WTC11 (cell line): Measurements from ENCODE around the gene CNFN. TPM values are rescaled to one million over a fixed set of nuclear protein-coding genes. Genes with fewer than 3 reads are reported as not detected.

ENCODE experiments used
- ATAC-seq: fragments of 200-7000 bp; cut with Tn5 transposase; 2 replicates; pipeline ENCODE4 v1.10.0; 2021; ENCODE audit warnings: mild to moderate bottlenecking, moderate library complexity
- CTCF ChIA-PET: fragments of 300-600 bp; sonication (Branson Sonifier 250); formaldehyde crosslinking; loops from one replicate; lab custom pipeline; 2021; ENCODE audit warnings: antibody characterized with exemption; lab: Charles Lee
- POLR2A ChIA-PET: fragments of 350-600 bp; sonication (Branson Sonifier 250); formaldehyde crosslinking; loops from one replicate; lab custom pipeline; 2021; ENCODE audit warnings: antibody characterized with exemption; lab: Charles Lee
- DNase-seq: peaks from one replicate; pipeline ENCODE4 v3.0.0; 2021; ENCODE audit warnings: low spot score
- H3K27ac Mint-ChIP-seq: 2 replicates; pipeline ENCODE4 v1.8.0; 2021; ENCODE audit warnings: mixed read lengths
- H3K27me3 Mint-ChIP-seq: 2 replicates; pipeline ENCODE4 v1.8.0; 2021; ENCODE audit warnings: low read depth, mild to moderate bottlenecking, moderate library complexity, mixed read lengths
- H3K36me3 Mint-ChIP-seq: 2 replicates; pipeline ENCODE4 v1.8.0; 2021; ENCODE audit warnings: mixed read lengths
- H3K4me1 Mint-ChIP-seq: 2 replicates; pipeline ENCODE4 v1.8.0; 2022; ENCODE audit warnings: mixed read lengths
- H3K4me3 Mint-ChIP-seq: 2 replicates; pipeline ENCODE4 v1.8.0; 2021; ENCODE audit warnings: mild to moderate bottlenecking, moderate library complexity, mixed read lengths
- H3K9me3 Mint-ChIP-seq: 2 replicates; pipeline ENCODE4 v1.8.0; 2021; ENCODE audit warnings: mixed read lengths
- ATF1 ChIP-seq: sonication (generic); formaldehyde crosslinking; IDR thresholded peaks from 2 replicates; pipeline ENCODE4 v1.8.1; 2023; ENCODE audit warnings: mild to moderate bottlenecking, moderate library complexity, missing genetic modification reagents
- E2F5 ChIP-seq: sonication (generic); formaldehyde crosslinking; IDR thresholded peaks from 2 replicates; pipeline ENCODE4 v1.8.1; 2022; ENCODE audit warnings: mild to moderate bottlenecking, moderate library complexity, missing genetic modification reagents
- ESRRA ChIP-seq: sonication (generic); formaldehyde crosslinking; IDR thresholded peaks from 2 replicates; pipeline ENCODE4 v1.8.1; 2022; ENCODE audit warnings: mild to moderate bottlenecking, missing genetic modification reagents, borderline replicate concordance
- FOXJ3 ChIP-seq: sonication (generic); formaldehyde crosslinking; IDR thresholded peaks from 2 replicates; pipeline ENCODE4 v1.9.0; 2021; ENCODE audit warnings: missing genetic modification reagents, mild to moderate bottlenecking, borderline replicate concordance
- FOXK1 ChIP-seq: sonication (generic); formaldehyde crosslinking; IDR thresholded peaks from 2 replicates; pipeline ENCODE4 v1.8.0; 2022; ENCODE audit warnings: mild to moderate bottlenecking, moderate library complexity, missing genetic modification reagents
- GABPB1 ChIP-seq: sonication (generic); formaldehyde crosslinking; IDR thresholded peaks from 2 replicates; pipeline ENCODE4 v1.8.1; 2023; ENCODE audit warnings: mild to moderate bottlenecking, missing genetic modification reagents
- GRHL2 ChIP-seq: fragments of 250-450 bp; sonication (Bioruptor Pico); IDR thresholded peaks from 2 replicates; pipeline ENCODE4 v1.8.0; 2022; ENCODE audit warnings: mild to moderate bottlenecking, moderate library complexity; ENCODE audit not compliant: insufficient replicate concordance, severe bottlenecking
- HMGXB4 ChIP-seq: sonication (generic); formaldehyde crosslinking; IDR thresholded peaks from 2 replicates; pipeline ENCODE4 v1.8.1; 2023; ENCODE audit warnings: mild to moderate bottlenecking, moderate library complexity, missing genetic modification reagents
- KAT7 ChIP-seq: sonication (generic); formaldehyde crosslinking; IDR thresholded peaks from 2 replicates; pipeline ENCODE4 v1.8.1; 2023; ENCODE audit warnings: missing genetic modification reagents, mild to moderate bottlenecking, borderline replicate concordance
- PRRX2 ChIP-seq: fragments of 250-450 bp; sonication (Bioruptor Pico); IDR thresholded peaks from 2 replicates; pipeline ENCODE4 v1.8.0; 2021; ENCODE audit warnings: mild to moderate bottlenecking
- RELA ChIP-seq: sonication (generic); formaldehyde crosslinking; IDR thresholded peaks from 2 replicates; pipeline ENCODE4 v1.8.1; 2022; ENCODE audit warnings: missing genetic modification reagents, mild to moderate bottlenecking, borderline replicate concordance
- TEAD1 ChIP-seq: sonication (generic); formaldehyde crosslinking; IDR thresholded peaks from 2 replicates; pipeline ENCODE4 v1.8.0; 2022; ENCODE audit warnings: mild to moderate bottlenecking, missing genetic modification reagents
- TEAD4 ChIP-seq: sonication (generic); formaldehyde crosslinking; IDR thresholded peaks from 2 replicates; pipeline ENCODE4 v1.8.0; 2022; ENCODE audit warnings: mild to moderate bottlenecking, missing genetic modification reagents
- ZNF219 ChIP-seq: sonication (generic); formaldehyde crosslinking; IDR thresholded peaks from 2 replicates; pipeline ENCODE4 v1.8.0; 2023; ENCODE audit warnings: missing genetic modification reagents, mild to moderate bottlenecking, borderline replicate concordance
- ZSCAN18 ChIP-seq: fragments of 250-450 bp; sonication (Bioruptor Pico); IDR thresholded peaks from 2 replicates; pipeline ENCODE4 v2.1.2; 2022; ENCODE audit warnings: mild to moderate bottlenecking, moderate library complexity
- total RNA-seq: library from RNA; stranded (reverse); gene quantifications from 3 replicates; pipeline ENCODE4 v1.2.3, GENCODE V29; 2021
- TF ChIP-seq, protein P1 (sequence below): sonication (generic); formaldehyde crosslinking; IDR thresholded peaks from 2 replicates; pipeline ENCODE4 v1.8.1; 2023; ENCODE audit warnings: mild to moderate bottlenecking, missing genetic modification reagents, moderate library complexity
- TF ChIP-seq, protein P2 (sequence below): sonication (generic); formaldehyde crosslinking; IDR thresholded peaks from 2 replicates; pipeline ENCODE4 v1.8.0; 2022; ENCODE audit warnings: mild to moderate bottlenecking, missing genetic modification reagents
- TF ChIP-seq, protein P3 (sequence below): sonication (generic); formaldehyde crosslinking; conservative IDR thresholded peaks from 2 replicates; pipeline ENCODE4 v1.8.1; 2022; ENCODE audit warnings: mild to moderate bottlenecking, missing genetic modification reagents
- TF ChIP-seq, protein P4 (sequence below): sonication (generic); formaldehyde crosslinking; IDR thresholded peaks from 2 replicates; pipeline ENCODE4 v1.8.0; 2023; ENCODE audit warnings: mild to moderate bottlenecking, missing genetic modification reagents

CNFN gene
- total RNA-seq, 1 experiment from 2014 or later: 9.6 TPM

DNA sequence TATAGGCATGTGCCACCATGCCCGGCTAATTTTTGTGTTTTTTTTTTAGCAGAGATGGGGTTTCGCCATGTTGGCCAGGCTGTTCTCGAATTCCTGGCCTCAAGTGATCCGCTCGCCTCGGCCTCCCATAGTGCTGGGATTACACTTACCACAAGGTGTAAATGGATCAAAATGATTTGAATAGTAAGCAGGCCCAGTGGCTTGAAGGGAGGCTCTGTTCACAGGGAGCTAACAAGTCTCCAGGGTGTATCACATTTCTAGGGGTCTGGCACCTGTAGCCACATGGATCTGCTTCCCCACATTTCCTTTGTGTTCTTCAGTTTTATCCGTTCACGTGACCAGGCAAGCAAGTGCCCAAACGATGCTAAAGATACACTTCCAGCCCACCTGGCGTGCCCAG lies 13.5 kb upstream of the CNFN start:
- Mint-ChIP-seq H3K27me3 (peaks cover 59% of the 10 kb centered on the region), H3K9me3 (no peaks in the 10 kb centered on the region), H3K27ac (no peak overlapping the region), H3K4me3 (no peak overlapping the region; the same call in 1 of the 2 replicates), H3K36me3 (0 out of 2 replicates have a peak, but pooled peaks cover 8% of the 10 kb centered on the region), H3K4me1 (peaks cover 16% of the 10 kb centered on the region)
- DNase-seq (no peak), ATAC-seq (no peak)
- CTCF ChIA-PET: interaction anchor here (1.0 to 4.2 kb wide), 2 partner anchors 17 to 35 kb away, joined by 5 to 28 read pairs; no protein-coding TSS in a partner anchor
- POLR2A ChIA-PET: no interaction called here
- TF ChIP-seq GRHL2 (CRISPR knock-in tag) (no peak), GABPB1 (CRISPR knock-in tag) (no peak), HMGXB4 (no peak), RELA (CRISPR knock-in tag) (no peak), PRRX2 (CRISPR knock-in tag) (no peak), FOXK1 (CRISPR knock-in tag) (no peak), ZNF219 (no peak), TEAD4 (CRISPR knock-in tag) (no peak), ESRRA (CRISPR knock-in tag) (no peak)
- TF ChIP-seq, protein P1, sequence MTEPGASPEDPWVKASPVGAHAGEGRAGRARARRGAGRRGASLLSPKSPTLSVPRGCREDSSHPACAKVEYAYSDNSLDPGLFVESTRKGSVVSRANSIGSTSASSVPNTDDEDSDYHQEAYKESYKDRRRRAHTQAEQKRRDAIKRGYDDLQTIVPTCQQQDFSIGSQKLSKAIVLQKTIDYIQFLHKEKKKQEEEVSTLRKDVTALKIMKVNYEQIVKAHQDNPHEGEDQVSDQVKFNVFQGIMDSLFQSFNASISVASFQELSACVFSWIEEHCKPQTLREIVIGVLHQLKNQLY: no peak
- TF ChIP-seq, protein P2, sequence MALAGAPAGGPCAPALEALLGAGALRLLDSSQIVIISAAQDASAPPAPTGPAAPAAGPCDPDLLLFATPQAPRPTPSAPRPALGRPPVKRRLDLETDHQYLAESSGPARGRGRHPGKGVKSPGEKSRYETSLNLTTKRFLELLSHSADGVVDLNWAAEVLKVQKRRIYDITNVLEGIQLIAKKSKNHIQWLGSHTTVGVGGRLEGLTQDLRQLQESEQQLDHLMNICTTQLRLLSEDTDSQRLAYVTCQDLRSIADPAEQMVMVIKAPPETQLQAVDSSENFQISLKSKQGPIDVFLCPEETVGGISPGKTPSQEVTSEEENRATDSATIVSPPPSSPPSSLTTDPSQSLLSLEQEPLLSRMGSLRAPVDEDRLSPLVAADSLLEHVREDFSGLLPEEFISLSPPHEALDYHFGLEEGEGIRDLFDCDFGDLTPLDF (CRISPR knock-in tag): no peak
- TF ChIP-seq, protein P3, sequence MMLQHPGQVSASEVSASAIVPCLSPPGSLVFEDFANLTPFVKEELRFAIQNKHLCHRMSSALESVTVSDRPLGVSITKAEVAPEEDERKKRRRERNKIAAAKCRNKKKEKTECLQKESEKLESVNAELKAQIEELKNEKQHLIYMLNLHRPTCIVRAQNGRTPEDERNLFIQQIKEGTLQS (CRISPR knock-in tag): no peak
- TF ChIP-seq, protein P4, sequence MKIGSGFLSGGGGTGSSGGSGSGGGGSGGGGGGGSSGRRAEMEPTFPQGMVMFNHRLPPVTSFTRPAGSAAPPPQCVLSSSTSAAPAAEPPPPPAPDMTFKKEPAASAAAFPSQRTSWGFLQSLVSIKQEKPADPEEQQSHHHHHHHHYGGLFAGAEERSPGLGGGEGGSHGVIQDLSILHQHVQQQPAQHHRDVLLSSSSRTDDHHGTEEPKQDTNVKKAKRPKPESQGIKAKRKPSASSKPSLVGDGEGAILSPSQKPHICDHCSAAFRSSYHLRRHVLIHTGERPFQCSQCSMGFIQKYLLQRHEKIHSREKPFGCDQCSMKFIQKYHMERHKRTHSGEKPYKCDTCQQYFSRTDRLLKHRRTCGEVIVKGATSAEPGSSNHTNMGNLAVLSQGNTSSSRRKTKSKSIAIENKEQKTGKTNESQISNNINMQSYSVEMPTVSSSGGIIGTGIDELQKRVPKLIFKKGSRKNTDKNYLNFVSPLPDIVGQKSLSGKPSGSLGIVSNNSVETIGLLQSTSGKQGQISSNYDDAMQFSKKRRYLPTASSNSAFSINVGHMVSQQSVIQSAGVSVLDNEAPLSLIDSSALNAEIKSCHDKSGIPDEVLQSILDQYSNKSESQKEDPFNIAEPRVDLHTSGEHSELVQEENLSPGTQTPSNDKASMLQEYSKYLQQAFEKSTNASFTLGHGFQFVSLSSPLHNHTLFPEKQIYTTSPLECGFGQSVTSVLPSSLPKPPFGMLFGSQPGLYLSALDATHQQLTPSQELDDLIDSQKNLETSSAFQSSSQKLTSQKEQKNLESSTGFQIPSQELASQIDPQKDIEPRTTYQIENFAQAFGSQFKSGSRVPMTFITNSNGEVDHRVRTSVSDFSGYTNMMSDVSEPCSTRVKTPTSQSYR (CRISPR knock-in tag): no peak

- Mint-ChIP-seq H3K4me1 (peaks cover 21% of the 10 kb centered on the region), H3K4me3 (peak overlapping the region; percentile 77), H3K9me3 (no peaks in the 10 kb centered on the region), H3K36me3 (0 out of 2 replicates have a peak, but pooled peaks cover 2% of the 10 kb centered on the region), H3K27ac (no peak overlapping the region), H3K27me3 (peaks cover 53% of the 10 kb centered on the region)
- ChIA-PET CTCF (interaction anchor here (0.7 to 4.2 kb wide), 13 partner anchors 9 to 307 kb away, joined by 3 to 28 read pairs (median 9); no protein-coding TSS in a partner anchor), POLR2A (interaction anchor here (0.7 to 2.7 kb wide), 2 partner anchors 21 to 36 kb away, joined by 3 to 13 read pairs; no protein-coding TSS in a partner anchor)
- TF ChIP-seq ZSCAN18 (no peak), FOXJ3 (CRISPR knock-in tag) (no peak), ATF1 (no peak), TEAD1 (CRISPR knock-in tag) (no peak), E2F5 (CRISPR knock-in tag) (no peak), KAT7 (CRISPR knock-in tag) (no peak)
- no peak for ATAC-seq
- DNase-seq: no peak
These were observed 12.4 kb upstream of the CNFN start for GRCh38 chr19:42402376-42403116.
